ENCODE measurements around the gene CNTNAP1. TPM values are rescaled to one million over a fixed set of nuclear protein-coding genes. Genes with fewer than 3 reads are reported as not detected.
A peak's percentile ranks its signal among the peaks of the same experiment; 100 is the strongest.

Gene CNTNAP1
- total RNA-seq, 1 experiment from 2014 or later: 7.7 TPM

DNA sequence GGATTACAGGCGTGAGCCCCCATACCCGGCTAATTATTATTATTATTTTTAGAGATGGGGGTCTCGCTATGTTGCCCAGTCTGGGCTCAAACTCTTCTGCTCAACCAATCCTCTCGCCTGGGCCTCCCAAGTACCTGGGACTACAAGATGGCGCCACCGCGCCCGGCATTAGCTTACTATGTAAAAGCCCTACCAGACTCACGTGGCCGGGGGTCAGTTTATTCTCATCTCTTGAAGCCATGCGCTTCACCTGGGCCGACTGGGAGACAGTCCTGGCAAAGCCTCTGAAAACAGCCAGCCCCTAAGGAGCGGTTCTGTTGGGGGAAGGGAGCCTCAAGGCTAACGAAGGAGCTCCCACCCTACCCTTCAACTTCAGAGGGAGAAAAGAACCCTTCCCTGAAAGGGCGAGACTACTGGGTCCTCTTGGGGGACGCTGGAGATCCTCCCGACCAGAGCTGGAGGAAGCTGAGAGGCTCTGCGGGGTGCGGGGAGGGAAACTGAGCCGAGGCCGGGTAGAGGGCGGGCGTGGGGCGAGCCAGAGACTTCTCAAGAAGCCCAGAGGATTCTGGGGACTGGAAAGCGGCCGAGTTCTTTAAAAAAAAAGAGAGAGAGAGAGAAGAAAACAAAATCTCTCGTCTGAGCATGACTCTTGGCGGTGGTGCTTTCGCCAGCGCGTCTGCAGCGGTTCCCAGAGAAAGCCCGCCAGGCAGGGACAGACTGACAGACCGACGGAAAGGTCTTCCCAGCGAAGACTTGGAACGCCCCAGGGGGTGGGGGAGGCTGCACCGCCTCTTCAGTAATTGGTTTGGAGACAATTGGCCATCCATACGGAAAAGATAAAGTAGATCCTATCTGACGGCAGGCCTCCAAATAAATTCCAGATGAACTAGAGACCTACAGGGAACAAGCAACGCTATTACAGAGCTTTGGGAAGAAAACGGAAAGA is 28.9 kb upstream of the CNTNAP1 start:
- Histone ChIP-seq H4K8ac (replicated peaks; ENCODE audit: insufficient read length, low read depth, low read length) (no peak overlapping the region), H3K27ac (ENCODE audit: insufficient read length, low read depth, low read length) (no peak overlapping the region), H3K9me3 (ENCODE audit: control insufficient read depth, low read depth, low read length) (no peaks in the 10 kb centered on the region), H2BK120ac (ENCODE audit: low read depth, low read length, poor library complexity, severe bottlenecking) (no peak overlapping the region), H3K56ac (ENCODE audit: insufficient read length, low read depth, low read length) (no peak overlapping the region), H2BK5ac (ENCODE audit: insufficient read length, low read length) (no peak overlapping the region), H4K20me1 (ENCODE audit: control insufficient read depth, insufficient read depth, insufficient read length) (no peaks in the 10 kb centered on the region), H3K14ac (ENCODE audit: insufficient read depth, low read length) (0 out of 2 replicates have a peak overlapping the region, but pooled peaks have one; percentile 8), H4K5ac (ENCODE audit: insufficient read length, low read depth, low read length) (no peak overlapping the region), H3K79me1 (ENCODE audit: insufficient read depth, low read depth, low read length, poor library complexity, severe bottlenecking) (no peaks in the 10 kb centered on the region), H2BK15ac (ENCODE audit: low read depth, low read length) (no peak overlapping the region), H3K18ac (ENCODE audit: insufficient read length, low read depth, low read length) (no peak overlapping the region), H3K4me2 (ENCODE audit: insufficient read depth, insufficient read length, low read length) (peak overlapping the region; percentile 65), H3K4ac (ENCODE audit: low read depth, low read length) (no peak overlapping the region), H3K79me2 (ENCODE audit: insufficient read depth, low read length) (no peaks in the 10 kb centered on the region), H3K9ac (ENCODE audit: extremely low read depth, insufficient read length, low read length) (no peak overlapping the region), H2AK5ac (ENCODE audit: insufficient read length, low read length) (no peak overlapping the region), H3T11ph (ENCODE audit: low read length) (no peak overlapping the region), H4K91ac (ENCODE audit: insufficient read length, low read depth, low read length) (no peak overlapping the region), H3K4me1 (ENCODE audit: insufficient read depth, low read length) (no peaks in the 10 kb centered on the region), H3K23me2 (ENCODE audit: insufficient read length, low read depth, low read length, poor library complexity, severe bottlenecking) (peaks cover 10% of the 10 kb centered on the region), H2BK12ac (ENCODE audit: insufficient read length, low read depth, low read length) (no peak overlapping the region), H2AFZ (ENCODE audit: low read length) (peak overlapping the region; percentile 27), H3K27me3 (ENCODE audit: insufficient read depth, low read length) (no peaks in the 10 kb centered on the region), H2BK20ac (ENCODE audit: low read depth, low read length, poor library complexity, severe bottlenecking) (no peak overlapping the region), H3K23ac (ENCODE audit: insufficient read length, low read depth, low read length) (no peak overlapping the region)
- WGBS (ENCODE audit: extremely low coverage, insufficient read length, low lambda C conversion rate): no CpG with 5 or more reads among the region's 42 CpGs
- Mint-ChIP-seq H3K9me3 (peaks cover 0 to 6% of the 10 kb centered on the region in 2 experiments; a peak in 3 of 5 replicates), H3K4me1 (peaks cover 10 to 14% of the 10 kb centered on the region in 2 experiments), H3K27me3 (ENCODE audit: low read depth) (peaks cover 6% of the 10 kb centered on the region), H3K27ac (peak overlapping the region in 1 of 3 experiments; percentile 29; a peak in 2 of 7 replicates), H3K36me3 (ENCODE audit: insufficient read depth in 1 of 3, low read depth in 3 of 3) (peaks cover 0 to 5% (median 2%) of the 10 kb centered on the region in 3 experiments; a peak in 3 of 7 replicates), H3K4me3 (peak overlapping the region; percentile 49 to 63)
- peak; percentile 71 for DNase-seq
- TF ChIP-seq, protein P1, sequence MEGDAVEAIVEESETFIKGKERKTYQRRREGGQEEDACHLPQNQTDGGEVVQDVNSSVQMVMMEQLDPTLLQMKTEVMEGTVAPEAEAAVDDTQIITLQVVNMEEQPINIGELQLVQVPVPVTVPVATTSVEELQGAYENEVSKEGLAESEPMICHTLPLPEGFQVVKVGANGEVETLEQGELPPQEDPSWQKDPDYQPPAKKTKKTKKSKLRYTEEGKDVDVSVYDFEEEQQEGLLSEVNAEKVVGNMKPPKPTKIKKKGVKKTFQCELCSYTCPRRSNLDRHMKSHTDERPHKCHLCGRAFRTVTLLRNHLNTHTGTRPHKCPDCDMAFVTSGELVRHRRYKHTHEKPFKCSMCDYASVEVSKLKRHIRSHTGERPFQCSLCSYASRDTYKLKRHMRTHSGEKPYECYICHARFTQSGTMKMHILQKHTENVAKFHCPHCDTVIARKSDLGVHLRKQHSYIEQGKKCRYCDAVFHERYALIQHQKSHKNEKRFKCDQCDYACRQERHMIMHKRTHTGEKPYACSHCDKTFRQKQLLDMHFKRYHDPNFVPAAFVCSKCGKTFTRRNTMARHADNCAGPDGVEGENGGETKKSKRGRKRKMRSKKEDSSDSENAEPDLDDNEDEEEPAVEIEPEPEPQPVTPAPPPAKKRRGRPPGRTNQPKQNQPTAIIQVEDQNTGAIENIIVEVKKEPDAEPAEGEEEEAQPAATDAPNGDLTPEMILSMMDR (conservative IDR thresholded peaks at IDR 0.05): no peak

Data from H9 (cell line).